H9 (cell line): ENCODE data around the gene SCGB1D1. TPM values are rescaled to one million over a fixed set of nuclear protein-coding genes. Genes with fewer than 3 reads are reported as not detected.

Experiments
- DNase-seq: peaks from one replicate; pipeline ENCODE4 v3.0.0-alpha.2; 2017
- H2AFZ ChIP-seq: one replicate; pipeline ENCODE4 v1.6.1; 2013; ENCODE audit warnings: mild to moderate bottlenecking, low read length, control low read depth, moderate library complexity
- H2AK5ac ChIP-seq: 2 replicates; pipeline ENCODE4 v1.6.1; 2013; ENCODE audit warnings: low read length, control low read depth, mixed read lengths; ENCODE audit not compliant: insufficient read length
- H2BK120ac ChIP-seq: one replicate; pipeline ENCODE4 v1.6.1; 2013; ENCODE audit warnings: low read depth, mild to moderate bottlenecking, low read length, control low read depth, inconsistent platforms; ENCODE audit not compliant: poor library complexity, severe bottlenecking
- H2BK12ac ChIP-seq: 2 replicates; pipeline ENCODE4 v1.6.1; 2013; ENCODE audit warnings: low read length, control low read depth, mixed read lengths, low read depth; ENCODE audit not compliant: insufficient read length
- H2BK15ac ChIP-seq: 2 replicates; pipeline ENCODE4 v1.6.1; 2013; ENCODE audit warnings: low read depth, low read length, control low read depth
- H2BK20ac ChIP-seq: one replicate; pipeline ENCODE4 v1.6.1; 2013; ENCODE audit warnings: low read depth, mild to moderate bottlenecking, low read length, control low read depth, inconsistent platforms; ENCODE audit not compliant: poor library complexity, severe bottlenecking
- H2BK5ac ChIP-seq: 2 replicates; pipeline ENCODE4 v1.6.1; 2013; ENCODE audit warnings: low read length, control low read depth, mixed read lengths; ENCODE audit not compliant: insufficient read length
- H3K14ac ChIP-seq: 2 replicates; pipeline ENCODE4 v1.6.1; 2013; ENCODE audit warnings: low read length, control low read depth; ENCODE audit not compliant: insufficient read depth
- H3K18ac ChIP-seq: 2 replicates; pipeline ENCODE4 v1.6.1; 2013; ENCODE audit warnings: low read depth, mild to moderate bottlenecking, mixed read lengths, low read length, control low read depth; ENCODE audit not compliant: insufficient read length
- H3K23ac ChIP-seq: 2 replicates; pipeline ENCODE4 v1.6.1; 2013; ENCODE audit warnings: low read length, control low read depth, mixed read lengths, low read depth; ENCODE audit not compliant: insufficient read length
- H3K23me2 ChIP-seq: 2 replicates; pipeline ENCODE4 v1.6.1; 2013; ENCODE audit warnings: low read depth, mild to moderate bottlenecking, mixed read lengths, low read length, control low read depth; ENCODE audit not compliant: insufficient read length, poor library complexity, severe bottlenecking
- H3K27ac ChIP-seq: 2 replicates; pipeline ENCODE4 v1.5.1; 2013; ENCODE audit warnings: low read length, control low read depth, mixed read lengths, low read depth; ENCODE audit not compliant: insufficient read length
- H3K27me3 ChIP-seq: 2 replicates; pipeline ENCODE4 v1.6.1; 2013; ENCODE audit warnings: low read length, control low read depth, inconsistent platforms; ENCODE audit not compliant: insufficient read depth
- H3K4ac ChIP-seq: 2 replicates; pipeline ENCODE4 v1.6.1; 2013; ENCODE audit warnings: low read depth, mild to moderate bottlenecking, control low read depth, inconsistent platforms, low read length, moderate library complexity
- H3K4me1 ChIP-seq: 2 replicates; pipeline ENCODE4 v1.6.1; 2013; ENCODE audit warnings: low read length, control low read depth, inconsistent platforms; ENCODE audit not compliant: insufficient read depth
- H3K4me2 ChIP-seq: 2 replicates; pipeline ENCODE4 v1.6.1; 2013; ENCODE audit warnings: low read length, control low read depth, mixed read lengths; ENCODE audit not compliant: insufficient read length, insufficient read depth
- H3K56ac ChIP-seq: 2 replicates; pipeline ENCODE4 v1.6.1; 2013; ENCODE audit warnings: low read depth, mild to moderate bottlenecking, mixed read lengths, low read length, control low read depth; ENCODE audit not compliant: insufficient read length
- H3K79me1 ChIP-seq: 2 replicates; pipeline ENCODE4 v1.6.1; 2013; ENCODE audit warnings: low read depth, mild to moderate bottlenecking, moderate library complexity, low read length, control low read depth, inconsistent platforms; ENCODE audit not compliant: insufficient read depth, poor library complexity, severe bottlenecking
- H3K79me2 ChIP-seq: 2 replicates; pipeline ENCODE4 v1.6.1; 2013; ENCODE audit warnings: low read length, control low read depth, inconsistent platforms; ENCODE audit not compliant: insufficient read depth
- H3K9ac ChIP-seq: 2 replicates; pipeline ENCODE4 v1.6.1; 2013; ENCODE audit warnings: low read length, control low read depth, mixed read lengths; ENCODE audit not compliant: insufficient read length; ENCODE audit errors: extremely low read depth
- H3K9me3 ChIP-seq: one replicate; pipeline ENCODE4 v1.6.1; 2013; ENCODE audit warnings: low read depth, low read length, inconsistent platforms; ENCODE audit not compliant: control insufficient read depth
- H3T11ph ChIP-seq: one replicate; pipeline ENCODE4 v1.6.1; 2013; ENCODE audit warnings: mild to moderate bottlenecking, low read length, control low read depth, inconsistent platforms
- H4K20me1 ChIP-seq: one replicate; pipeline ENCODE4 v1.6.1; 2013; ENCODE audit not compliant: control insufficient read depth, insufficient read length, insufficient read depth
- H4K5ac ChIP-seq: 2 replicates; pipeline ENCODE4 v1.6.1; 2013; ENCODE audit warnings: low read depth, mild to moderate bottlenecking, mixed read lengths, low read length, control low read depth; ENCODE audit not compliant: insufficient read length
- H4K8ac ChIP-seq: replicated peaks from 2 replicates; pipeline ENCODE4 v1.6.1; 2013; ENCODE audit warnings: low read length, control low read depth, mixed read lengths, low read depth; ENCODE audit not compliant: insufficient read length
- H4K91ac ChIP-seq: 2 replicates; pipeline ENCODE4 v1.6.1; 2013; ENCODE audit warnings: low read depth, mild to moderate bottlenecking, moderate library complexity, mixed read lengths, low read length, control low read depth; ENCODE audit not compliant: insufficient read length
- H3K27ac Mint-ChIP-seq, 3 experiments: 2 replicates in 2 of 3; 3 replicates in 1 of 3; pipeline ENCODE4 v1.8.0; 2020 to 2021; ENCODE audit warnings: mixed read lengths in 3 of 3, mild to moderate bottlenecking in 1 of 3, moderate library complexity in 1 of 3
- H3K27me3 Mint-ChIP-seq: 2 replicates; pipeline ENCODE4 v1.8.0; 2021; ENCODE audit warnings: low read depth, mild to moderate bottlenecking, moderate library complexity, mixed read lengths
- H3K36me3 Mint-ChIP-seq, 3 experiments: 2 replicates in 2 of 3; 3 replicates in 1 of 3; pipeline ENCODE4 v1.8.0; 2020 to 2021; ENCODE audit warnings: low read depth in 3 of 3, mixed read lengths in 3 of 3; ENCODE audit not compliant: insufficient read depth in 1 of 3
- H3K4me1 Mint-ChIP-seq, 2 experiments: 2 replicates each; pipeline ENCODE4 v1.8.0; 2020; ENCODE audit warnings: mixed read lengths in 2 of 2
- H3K4me3 Mint-ChIP-seq, 2 experiments: 2 replicates in 1 of 2; 3 replicates in 1 of 2; pipeline ENCODE4 v1.8.0; 2020 to 2021; ENCODE audit warnings: mild to moderate bottlenecking in 2 of 2, mixed read lengths in 2 of 2, moderate library complexity in 1 of 2
- H3K9me3 Mint-ChIP-seq, 2 experiments: 2 replicates in 1 of 2; 3 replicates in 1 of 2; pipeline ENCODE4 v1.8.0; 2020; ENCODE audit warnings: mild to moderate bottlenecking in 2 of 2, mixed read lengths in 2 of 2, moderate library complexity in 1 of 2
- WGBS: extraction: QIAGEN DNeasy Blood & Tissue Kit; methylation state at CpG from one replicate; pipeline ENCODE4 v1.1.7; 2013; ENCODE audit warnings: missing lambda C conversion rate, low lambda C conversion rate, mixed read lengths; ENCODE audit not compliant: insufficient read length; ENCODE audit errors: extremely low coverage; 5-methylcytosine and 5-hydroxymethylcytosine counted together
- total RNA-seq: library from RNA; stranded (reverse); gene quantifications from 2 replicates; pipeline ENCODE4 v1.2.1, GENCODE V29; 2021
- TF ChIP-seq, protein P1 (sequence below): fragments of 200-600 bp; sonication (generic); conservative IDR thresholded peaks from 3 replicates; pipeline ENCODE4 v1.8.0; 2021; ENCODE audit warnings: antibody characterized with exemption, mild to moderate bottlenecking

SCGB1D1 gene
- total RNA-seq, 1 experiment from 2014 or later = not detected

- Histone ChIP-seq H2BK20ac (no peak overlapping the region), H4K8ac (no peak overlapping the region), H3K23ac (no peak overlapping the region), H3K79me1 (no peaks in the 10 kb centered on the region), H2BK12ac (no peak overlapping the region), H2BK15ac (no peak overlapping the region), H3K4ac (no peak overlapping the region), H2AFZ (no peak overlapping the region), H3K79me2 (no peaks in the 10 kb centered on the region), H3K4me2 (no peak overlapping the region), H2BK120ac (no peak overlapping the region), H3K27ac (no peak overlapping the region), H3K23me2 (no peaks in the 10 kb centered on the region), H3K4me1 (no peaks in the 10 kb centered on the region), H3T11ph (no peak overlapping the region), H2BK5ac (no peak overlapping the region), H3K18ac (no peak overlapping the region), H3K56ac (no peak overlapping the region), H3K9ac (no peak overlapping the region), H4K20me1 (no peaks in the 10 kb centered on the region), H3K14ac (no peak overlapping the region), H4K5ac (no peak overlapping the region), H2AK5ac (no peak overlapping the region), H3K9me3 (peaks cover 13% of the 10 kb centered on the region), H3K27me3 (no peaks in the 10 kb centered on the region), H4K91ac (no peak overlapping the region)
- TF ChIP-seq, protein P1, sequence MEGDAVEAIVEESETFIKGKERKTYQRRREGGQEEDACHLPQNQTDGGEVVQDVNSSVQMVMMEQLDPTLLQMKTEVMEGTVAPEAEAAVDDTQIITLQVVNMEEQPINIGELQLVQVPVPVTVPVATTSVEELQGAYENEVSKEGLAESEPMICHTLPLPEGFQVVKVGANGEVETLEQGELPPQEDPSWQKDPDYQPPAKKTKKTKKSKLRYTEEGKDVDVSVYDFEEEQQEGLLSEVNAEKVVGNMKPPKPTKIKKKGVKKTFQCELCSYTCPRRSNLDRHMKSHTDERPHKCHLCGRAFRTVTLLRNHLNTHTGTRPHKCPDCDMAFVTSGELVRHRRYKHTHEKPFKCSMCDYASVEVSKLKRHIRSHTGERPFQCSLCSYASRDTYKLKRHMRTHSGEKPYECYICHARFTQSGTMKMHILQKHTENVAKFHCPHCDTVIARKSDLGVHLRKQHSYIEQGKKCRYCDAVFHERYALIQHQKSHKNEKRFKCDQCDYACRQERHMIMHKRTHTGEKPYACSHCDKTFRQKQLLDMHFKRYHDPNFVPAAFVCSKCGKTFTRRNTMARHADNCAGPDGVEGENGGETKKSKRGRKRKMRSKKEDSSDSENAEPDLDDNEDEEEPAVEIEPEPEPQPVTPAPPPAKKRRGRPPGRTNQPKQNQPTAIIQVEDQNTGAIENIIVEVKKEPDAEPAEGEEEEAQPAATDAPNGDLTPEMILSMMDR = no peak
- no CpG with 5 or more reads among the region's 3 CpGs for WGBS
- no peak overlapping the region for H3K4me3 Mint-ChIP-seq
- no peak for DNase-seq
- H3K36me3 Mint-ChIP-seq = peaks cover 4 to 21% (median 14%) of the 10 kb centered on the region in 3 experiments; a peak in 5 of 7 replicates
- no peak overlapping the region for H3K27ac Mint-ChIP-seq
- H3K9me3 Mint-ChIP-seq = peaks cover 21 to 32% of the 10 kb centered on the region in 2 experiments
- H3K4me1 Mint-ChIP-seq = no peaks in the 10 kb centered on the region
- H3K27me3 Mint-ChIP-seq = no peaks in the 10 kb centered on the region
These were observed 31.5 kb downstream of the SCGB1D1 start for GRCh38 chr11:62221498-62221897.
